Subcutaneous abdominal adipose tissue (tissue), 5 donors: Measurements from ENCODE around the gene CELF5.
"Not testable (repeated sequence)": the region's sequence is repeated elsewhere in the genome, so short reads cannot be mapped to it uniquely, and the experiment has no call there.

ENCODE experiments used
- H3K27ac ChIP-seq: one replicate; pipeline ENCODE4 v1.7.0; 2013; ENCODE audit warnings: low read depth, mild to moderate bottlenecking, inconsistent platforms, low read length, moderate library complexity
- H3K27me3 ChIP-seq, 5 donors: one replicate each; pipeline ENCODE4 v1.7.0; 2013; ENCODE audit warnings: low read length in 5 of 5, inconsistent platforms in 1 of 5; ENCODE audit not compliant: control insufficient read depth in 5 of 5, insufficient read depth in 4 of 5
- H3K36me3 ChIP-seq, 5 donors: one replicate each; pipeline ENCODE4 v1.7.0; 2013; ENCODE audit warnings: low read length in 5 of 5; ENCODE audit not compliant: control insufficient read depth in 5 of 5, insufficient read depth in 5 of 5
- H3K4me1 ChIP-seq, 5 donors: one replicate each; pipeline ENCODE4 v1.7.0; 2013; ENCODE audit warnings: low read length in 5 of 5, mild to moderate bottlenecking in 3 of 5, moderate library complexity in 1 of 5; ENCODE audit not compliant: control insufficient read depth in 5 of 5, insufficient read depth in 5 of 5
- H3K4me3 ChIP-seq, 5 donors: one replicate each; pipeline ENCODE4 v1.7.0; 2013; ENCODE audit warnings: low read length in 5 of 5, low read depth in 1 of 5
- H3K9ac ChIP-seq, 5 donors: one replicate each; pipeline ENCODE4 v1.7.0; 2013; ENCODE audit warnings: low read length in 5 of 5, mild to moderate bottlenecking in 4 of 5, moderate library complexity in 3 of 5
- H3K9me3 ChIP-seq, 5 donors: one replicate each; pipeline ENCODE4 v1.7.0; 2013; ENCODE audit warnings: low read length in 5 of 5; ENCODE audit not compliant: control insufficient read depth in 5 of 5
- donor health status: healthy.
- donor health status: healthy.
- donor health status: healthy.
- donor health status: healthy.
- donor health status: healthy.

The CELF5 gene

GRCh38 chr19:3336680-3337523 is 112.4 kb downstream of the CELF5 start:
- H3K9ac ChIP-seq: peak overlapping the region; percentile 14 to 54 (median 47)
- H3K36me3 ChIP-seq: no peaks in the 10 kb centered on the region
- H3K4me3 ChIP-seq: no peak overlapping the region
- peak overlapping the region; percentile 95 for H3K27ac ChIP-seq
- peaks cover 0 to 4% (median 0%) of the 10 kb centered on the region in 5 donors for H3K9me3 ChIP-seq
- H3K4me1 ChIP-seq: peaks cover 19 to 44% (median 38%) of the 10 kb centered on the region in 5 donors
- H3K27me3 ChIP-seq: no peaks in the 10 kb centered on the region

GRCh38 chr19:3338541-3339181 is 114.2 kb downstream of the CELF5 start:
- H3K4me1 ChIP-seq: peaks cover 19 to 52% (median 47%) of the 10 kb centered on the region in 5 donors
- no peaks in the 10 kb centered on the region for H3K36me3 ChIP-seq

GRCh38 chr19:3340340-3340739 is 115.9 kb downstream of the CELF5 start:
- Histone ChIP-seq H3K9ac (no peak overlapping the region), H3K9me3 (no peaks in the 10 kb centered on the region), H3K36me3 (no peaks in the 10 kb centered on the region), H3K27ac (no peak overlapping the region), H3K4me3 (no peak overlapping the region), H3K27me3 (no peaks in the 10 kb centered on the region), H3K4me1 (peaks cover 17 to 51% (median 43%) of the 10 kb centered on the region in 5 donors)

More at GRCh38 chr19:3338541-3339181, 114.2 kb downstream of the CELF5 start:
- Histone ChIP-seq H3K4me3 (no peak overlapping the region), H3K27me3 (no peaks in the 10 kb centered on the region), H3K9me3 (no peaks in the 10 kb centered on the region), H3K9ac (peak overlapping the region in 3 of 5 donors; percentile 2 to 56 (median 51)), H3K27ac (peak overlapping the region; percentile 57)

GRCh38 chr19:3342246-3342645 is 117.8 kb downstream of the CELF5 start:
- H3K9ac ChIP-seq: no peak overlapping the region
- H3K4me3 ChIP-seq: no peak overlapping the region
- H3K4me1 ChIP-seq: peaks cover 10 to 47% (median 37%) of the 10 kb centered on the region in 5 donors

GRCh38 chr19:3342962-3343361 is 118.5 kb downstream of the CELF5 start:
- not testable (repeated sequence) for H3K36me3 ChIP-seq

More at GRCh38 chr19:3342246-3342645, 117.8 kb downstream of the CELF5 start:
- H3K9me3 ChIP-seq: no peaks in the 10 kb centered on the region
- H3K36me3 ChIP-seq: no peaks in the 10 kb centered on the region
- H3K27me3 ChIP-seq: no peaks in the 10 kb centered on the region
- H3K27ac ChIP-seq: no peak overlapping the region

GRCh38 chr19:3343619-3344502 is 119.4 kb downstream of the CELF5 start:
- H3K4me1 ChIP-seq: peaks cover 6 to 34% (median 27%) of the 10 kb centered on the region in 5 donors
- H3K27ac ChIP-seq: peak overlapping the region; percentile 77
- H3K36me3 ChIP-seq: no peaks in the 10 kb centered on the region
- H3K27me3 ChIP-seq: no peaks in the 10 kb centered on the region
- peak overlapping the region in 3 of 5 donors; percentile 51 to 57 (median 56) for H3K4me3 ChIP-seq
- H3K9me3 ChIP-seq: no peaks in the 10 kb centered on the region
- H3K9ac ChIP-seq: peak overlapping the region in 2 of 5 donors; percentile 41 to 62

More at GRCh38 chr19:3342962-3343361, 118.5 kb downstream of the CELF5 start:
- H3K9me3 ChIP-seq, H3K4me3 ChIP-seq, H3K9ac ChIP-seq, H3K27me3 ChIP-seq: not testable (repeated sequence)
- Histone ChIP-seq H3K27ac (peak overlapping the region; percentile 37), H3K4me1 (peaks cover 8 to 41% (median 33%) of the 10 kb centered on the region in 5 donors)

- Histone ChIP-seq H3K27ac (peak overlapping the region; percentile 77), H3K4me3 (no peak overlapping the region), H3K9ac (no peak overlapping the region), H3K4me1 (peaks cover 6 to 34% (median 26%) of the 10 kb centered on the region in 5 donors), H3K36me3 (no peaks in the 10 kb centered on the region), H3K27me3 (no peaks in the 10 kb centered on the region), H3K9me3 (no peaks in the 10 kb centered on the region)
Measured at GRCh38 chr19:3344608-3345598, 120.4 kb downstream of the CELF5 start.

- peak overlapping the region; percentile 89 for H3K27ac ChIP-seq
- no peaks in the 10 kb centered on the region for H3K27me3 ChIP-seq
- no peak overlapping the region for H3K4me3 ChIP-seq
- no peaks in the 10 kb centered on the region for H3K36me3 ChIP-seq
- H3K4me1 ChIP-seq: peaks cover 3 to 41% (median 30%) of the 10 kb centered on the region in 5 donors
- no peaks in the 10 kb centered on the region for H3K9me3 ChIP-seq
- H3K9ac ChIP-seq: peak overlapping the region in 4 of 5 donors; percentile 35 to 71 (median 56)
Measured at GRCh38 chr19:3345850-3346460, 121.5 kb downstream of the CELF5 start.
